BJ (cell line): ENCODE results near the gene ARID5A. TPM values are rescaled to one million over a fixed set of nuclear protein-coding genes. Genes with fewer than 3 reads are reported as not detected.

Experiments used
- CTCF ChIA-PET: fragments of 350-600 bp; formaldehyde crosslinking; extraction: SDS; loops from one replicate; lab custom pipeline; 2021; ENCODE audit warnings: antibody characterized with exemption, inconsistent platforms; lab: Yijun Ruan, JAX
- POLR2A ChIA-PET: fragments of 300-600 bp; sonication (Branson Sonifier 250); formaldehyde crosslinking; extraction: SDS; loops from one replicate; lab custom pipeline; 2021; ENCODE audit warnings: antibody characterized with exemption; lab: Charles Lee
- DNase-seq: peaks from one replicate; pipeline ENCODE4 v3.0.0-alpha.2; 2011; ENCODE audit warnings: low read depth
- H3K27me3 ChIP-seq: 2 replicates; pipeline ENCODE4 v1.6.0; 2011; ENCODE audit warnings: low read length; ENCODE audit not compliant: control insufficient read depth, insufficient read depth
- H3K36me3 ChIP-seq: 2 replicates; pipeline ENCODE4 v1.5.1; 2011; ENCODE audit warnings: low read length; ENCODE audit not compliant: control insufficient read depth, insufficient read depth
- H3K4me3 ChIP-seq: 2 replicates; pipeline ENCODE4 v1.5.1; 2011; ENCODE audit warnings: low read depth, mild to moderate bottlenecking, control low read depth, low read length
- CTCF ChIP-seq: IDR thresholded peaks from 2 replicates; pipeline ENCODE4 v1.5.1; 2011; ENCODE audit warnings: low read depth, mild to moderate bottlenecking, control low read depth, inconsistent platforms, low read length, moderate library complexity; ENCODE audit not compliant: insufficient read depth
- polyA plus RNA-seq: library from polyadenylated mRNA; depleted of rRNA; stranded (reverse); fragments of >200 nt; gene quantifications from 2 replicates; pipeline ENCODE4 v1.2.3, GENCODE V29; 2011

The ARID5A gene
- polyA plus RNA-seq, 1 experiment: 19.1 TPM

- ChIA-PET POLR2A (no interaction called here), CTCF (no interaction called here)
- TF ChIP-seq CTCF: no peak
- DNase-seq: no peak
- peaks cover 14% of the 10 kb centered on the region for H3K36me3 ChIP-seq
- H3K27me3 ChIP-seq: no peaks in the 10 kb centered on the region
- no peak overlapping the region for H3K4me3 ChIP-seq
These were observed 54.9 kb downstream of the ARID5A start for GRCh38 chr2:96591494-96591893.

- TF ChIP-seq CTCF: no peak
- no peak for DNase-seq
- Histone ChIP-seq H3K27me3 (no peaks in the 10 kb centered on the region), H3K36me3 (peaks cover 17% of the 10 kb centered on the region), H3K4me3 (no peak overlapping the region)
- CTCF ChIA-PET: interaction anchor here (1.1 to 1.2 kb wide), 2 partner anchors 8 to 18 kb away, joined by 3 to 4 read pairs; no protein-coding TSS in a partner anchor
- POLR2A ChIA-PET: no interaction called here
These were observed 57.7 kb downstream of the ARID5A start for GRCh38 chr2:96594282-96594681.

- H3K36me3 ChIP-seq: peaks cover 17% of the 10 kb centered on the region
- POLR2A ChIA-PET: no interaction called here
- no peaks in the 10 kb centered on the region for H3K27me3 ChIP-seq
- DNase-seq: no peak
- no peak overlapping the region for H3K4me3 ChIP-seq
- no peak for TF ChIP-seq CTCF
- CTCF ChIA-PET: interaction anchor here (1.1 to 1.2 kb wide), 2 partner anchors 8 to 17 kb away, joined by 3 to 4 read pairs; no protein-coding TSS in a partner anchor
These were observed 58.2 kb downstream of the ARID5A start for GRCh38 chr2:96594691-96595152.

- CTCF ChIA-PET: no interaction called here
- TF ChIP-seq CTCF: no peak
- no peak for DNase-seq
- no peak overlapping the region for H3K4me3 ChIP-seq
- POLR2A ChIA-PET: no interaction called here
- peaks cover 20% of the 10 kb centered on the region for H3K36me3 ChIP-seq
- H3K27me3 ChIP-seq: no peaks in the 10 kb centered on the region
These were observed 60.0 kb downstream of the ARID5A start for GRCh38 chr2:96596596-96596995.

- no peak for DNase-seq
- CTCF ChIA-PET: no interaction called here
- POLR2A ChIA-PET: no interaction called here
- H3K4me3 ChIP-seq: no peak overlapping the region
- no peaks in the 10 kb centered on the region for H3K27me3 ChIP-seq
- H3K36me3 ChIP-seq: peaks cover 26% of the 10 kb centered on the region
- no peak for TF ChIP-seq CTCF
These were observed 63.4 kb downstream of the ARID5A start for GRCh38 chr2:96599941-96600340.
